ENCODE data around the gene DDX10.

The DDX10 gene

GRCh38 chr11:108836541-108836940, 171.7 kb downstream of the DDX10 start:
- DNase-seq: no peak

DNA sequence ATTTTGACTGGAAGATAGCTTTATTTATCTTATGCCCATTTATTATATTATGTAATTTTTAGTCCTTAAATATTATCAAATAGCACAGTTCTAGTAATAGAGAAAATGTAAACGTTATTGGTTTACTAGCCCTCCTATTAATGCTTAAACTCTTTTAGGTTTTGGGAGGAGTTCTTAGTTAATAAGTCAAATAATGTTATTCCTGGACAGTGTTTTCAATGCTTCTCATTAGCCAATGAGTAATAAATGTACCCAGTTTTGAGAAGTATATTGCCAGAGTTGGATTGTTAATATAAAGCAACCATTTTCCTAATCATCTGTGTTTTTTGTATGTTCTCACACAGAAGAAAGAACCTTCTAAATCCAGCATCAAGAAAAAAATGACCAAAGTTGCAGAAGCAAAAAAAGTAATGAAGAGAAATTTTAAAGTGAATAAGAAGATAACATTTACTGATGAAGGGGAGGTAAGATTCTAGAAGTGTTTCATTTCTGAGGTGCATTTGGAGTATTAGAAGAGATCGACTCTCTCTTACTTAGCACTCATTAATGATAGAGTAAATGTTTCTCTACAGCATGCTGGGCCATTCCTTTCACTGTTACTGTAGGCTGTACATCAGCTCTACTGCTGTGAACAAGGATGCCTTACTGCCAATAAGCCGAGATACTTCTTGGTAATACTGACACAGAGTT, 173.4 kb downstream of the DDX10 start:
- no peak for DNase-seq

GRCh38 chr11:108838792-108839105, 173.9 kb downstream of the DDX10 start:
- no peak for DNase-seq

GRCh38 chr11:108846009-108846408, 181.1 kb downstream of the DDX10 start:
- DNase-seq: no peak

DNA sequence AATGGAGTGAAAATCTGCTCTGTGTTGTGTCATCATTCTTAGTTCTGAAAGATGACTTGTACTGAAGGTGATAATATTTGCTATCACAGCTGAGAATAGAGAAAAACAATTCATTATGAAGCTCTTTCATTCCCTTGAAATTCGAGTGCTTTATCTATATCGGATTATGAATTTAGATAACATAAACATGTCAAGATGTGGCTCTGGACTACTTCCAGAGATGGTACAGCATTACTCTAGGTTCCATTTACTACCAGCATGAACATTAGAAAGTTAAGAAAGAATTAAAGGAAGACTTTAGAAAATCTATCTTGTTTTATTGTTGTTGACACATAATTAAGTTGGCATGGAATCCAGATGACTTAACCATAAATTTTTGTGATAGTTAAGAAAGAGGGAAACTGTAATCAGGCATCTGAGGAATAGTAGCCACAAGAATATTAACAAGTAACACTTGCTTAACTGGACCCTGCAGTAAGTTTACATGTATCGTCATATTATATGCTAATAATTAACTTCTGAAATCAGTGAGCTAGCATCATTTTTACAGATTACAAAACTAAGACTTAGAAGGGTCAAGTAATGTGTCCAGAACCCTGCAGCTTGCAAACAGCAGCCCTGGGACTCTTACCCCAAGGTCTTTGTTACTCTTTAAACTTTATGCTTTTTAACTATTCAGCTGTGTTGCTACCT, 182.6 kb downstream of the DDX10 start:
- no peak for DNase-seq

- no peak for DNase-seq
Measured at GRCh38 chr11:108851781-108852180, 186.9 kb downstream of the DDX10 start.

DNA sequence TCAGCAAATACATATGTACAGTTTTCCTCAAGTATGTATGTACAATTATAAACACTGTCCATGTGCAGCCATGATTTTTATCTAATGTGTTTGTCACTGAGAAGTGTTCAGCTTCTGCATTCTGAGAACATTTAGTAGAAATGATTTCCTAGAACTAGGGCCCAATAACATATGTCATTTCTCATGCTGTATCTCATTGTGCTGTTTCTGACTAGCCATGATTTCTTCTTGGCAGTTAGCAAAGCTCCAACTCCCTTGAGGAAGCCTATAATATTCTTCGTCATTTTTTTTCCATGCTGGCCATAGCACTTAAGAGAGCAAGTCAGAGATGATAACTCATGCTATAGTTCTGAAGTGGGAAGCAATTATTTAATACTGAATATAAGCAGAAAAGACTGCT, 187.8 kb downstream of the DDX10 start:
- DNase-seq: no peak

DNA sequence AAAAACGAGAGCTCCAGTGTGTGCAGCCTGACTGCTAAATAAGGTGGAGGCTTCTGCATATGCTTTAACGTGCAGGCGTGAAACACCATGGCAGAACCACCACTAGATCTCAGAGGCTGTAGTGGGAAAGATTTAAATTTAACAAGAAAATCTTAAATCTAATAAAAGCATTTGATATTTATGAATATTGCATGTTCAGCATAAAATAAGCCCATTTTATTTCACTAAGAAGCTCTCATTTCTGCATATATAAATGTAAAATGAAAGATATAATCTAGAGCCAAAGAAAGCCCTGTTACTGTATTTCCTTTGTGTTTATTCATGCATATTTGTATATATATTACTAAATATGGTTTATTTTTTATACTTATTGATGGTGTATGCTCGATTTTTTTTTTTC, 188.3 kb downstream of the DDX10 start:
- no peak for DNase-seq

- no peak for DNase-seq
Measured at GRCh38 chr11:108853864-108854263, 189.0 kb downstream of the DDX10 start.

GRCh38 chr11:108854346-108854745, 189.5 kb downstream of the DDX10 start:
- no peak for DNase-seq

- DNase-seq: no peak
Measured at GRCh38 chr11:108857382-108857781, 192.5 kb downstream of the DDX10 start.

- no peak for DNase-seq
Measured at GRCh38 chr11:108858622-108859021, 193.8 kb downstream of the DDX10 start.

DNA sequence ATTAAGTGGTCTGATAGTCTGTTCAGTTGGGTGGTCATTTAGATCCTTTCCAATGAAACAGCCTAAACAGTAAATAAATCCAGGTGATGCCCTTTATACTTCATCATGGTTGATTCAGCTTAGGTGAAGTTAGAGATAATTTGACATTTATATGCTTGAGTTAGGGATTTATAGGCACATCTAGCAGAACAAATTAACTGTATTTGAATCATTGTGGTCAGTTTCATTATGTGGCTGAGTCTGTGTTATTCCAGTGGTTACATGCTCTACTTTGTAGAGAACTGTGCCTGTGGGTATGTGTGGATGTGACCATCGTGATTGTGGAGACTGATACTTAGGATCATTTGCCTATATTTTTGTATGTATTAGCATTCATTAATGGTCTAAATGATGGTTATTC, 194.6 kb downstream of the DDX10 start:
- DNase-seq: peak; percentile 94

- DNase-seq: no peak
Measured at GRCh38 chr11:108863528-108863927, 198.7 kb downstream of the DDX10 start.

DNA sequence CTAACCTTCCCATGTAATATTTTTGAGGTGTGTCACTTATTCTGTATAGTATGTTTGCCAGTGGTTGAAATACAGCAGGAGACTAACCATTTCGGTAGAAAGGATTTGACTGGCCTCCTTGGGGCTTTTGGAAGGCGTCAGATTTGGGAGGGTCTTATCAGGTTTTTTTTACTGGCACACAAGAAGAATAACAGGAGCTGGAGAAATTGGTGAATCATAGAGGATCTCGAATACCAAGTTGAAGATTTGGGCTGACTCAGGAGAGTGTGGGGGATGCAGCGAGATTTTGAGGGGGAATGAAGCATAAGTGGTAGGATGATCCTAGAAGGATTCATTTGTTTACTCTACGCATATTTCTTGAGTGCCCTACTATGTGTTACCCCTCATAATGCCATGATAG, 200.5 kb downstream of the DDX10 start:
- no peak for DNase-seq

DNA sequence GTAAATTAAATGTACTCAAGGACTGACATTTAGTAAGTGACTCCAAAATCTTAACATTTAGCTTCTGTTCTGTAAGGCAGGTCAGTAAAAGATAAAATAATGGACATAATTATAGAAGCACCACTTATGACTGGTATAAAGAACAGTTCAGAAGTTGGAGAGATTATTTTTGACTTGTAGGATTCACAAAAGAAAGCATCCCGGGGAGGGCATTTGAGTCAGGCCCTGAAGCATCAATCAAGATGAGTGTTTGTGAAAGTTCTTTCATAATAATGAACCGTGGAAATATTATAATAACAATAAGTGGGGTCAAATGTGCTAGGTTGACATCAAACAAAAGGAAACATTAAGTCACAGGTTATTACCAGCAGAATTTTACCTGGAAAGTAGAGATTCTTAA, 201.9 kb downstream of the DDX10 start:
- DNase-seq: no peak

DNA sequence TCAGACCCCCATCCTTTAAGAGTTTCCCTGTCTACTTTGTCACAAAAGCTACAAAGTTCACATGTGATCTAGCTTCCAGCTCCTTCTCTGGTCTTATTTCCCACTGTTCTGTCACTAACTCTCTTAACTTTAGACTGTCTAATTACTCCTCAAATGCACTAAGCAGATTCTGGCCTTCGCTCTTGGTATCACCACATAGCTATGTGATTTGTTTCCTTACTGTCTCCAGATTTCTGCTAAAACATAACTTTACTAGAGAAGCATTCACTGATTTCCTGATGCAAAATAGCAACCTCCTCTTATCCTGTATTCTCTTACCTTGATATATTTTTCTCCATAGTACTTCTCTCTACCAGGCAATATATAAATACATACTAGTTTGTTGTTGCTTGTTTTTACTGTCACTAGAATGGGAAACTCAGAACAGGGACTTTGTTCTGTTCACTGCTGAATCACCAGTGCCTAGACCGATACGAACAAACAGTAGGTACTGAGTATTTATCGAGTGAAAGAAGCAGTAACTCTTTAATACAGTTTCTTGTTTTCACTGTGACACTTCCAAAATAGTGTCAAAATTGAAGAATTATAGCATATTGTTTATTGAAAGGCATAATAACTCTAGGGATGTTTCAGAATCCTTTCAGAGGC, 205.6 kb downstream of the DDX10 start:
- DNase-seq: no peak

- peak; percentile 66 for DNase-seq
Measured at GRCh38 chr11:108871152-108871551, 206.3 kb downstream of the DDX10 start.

DNA sequence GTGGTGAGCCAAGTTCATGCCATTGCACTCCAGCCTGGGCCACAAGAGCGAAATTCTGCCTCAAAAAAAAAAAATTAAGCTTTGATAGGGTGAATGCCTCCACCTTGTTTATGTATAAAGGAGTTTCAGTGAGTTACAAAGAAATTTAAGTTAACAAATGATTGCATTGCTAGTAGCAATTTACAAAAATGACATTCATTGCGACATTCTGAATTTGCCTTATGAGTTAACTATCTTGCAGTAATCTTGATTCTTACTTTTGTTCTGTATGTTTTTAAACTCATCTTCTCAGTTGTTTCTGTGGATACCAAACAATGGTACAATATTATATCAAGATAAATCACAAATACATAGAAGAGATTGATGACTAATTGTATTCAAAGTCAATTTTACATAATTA, 207.0 kb downstream of the DDX10 start:
- no peak for DNase-seq

DNA sequence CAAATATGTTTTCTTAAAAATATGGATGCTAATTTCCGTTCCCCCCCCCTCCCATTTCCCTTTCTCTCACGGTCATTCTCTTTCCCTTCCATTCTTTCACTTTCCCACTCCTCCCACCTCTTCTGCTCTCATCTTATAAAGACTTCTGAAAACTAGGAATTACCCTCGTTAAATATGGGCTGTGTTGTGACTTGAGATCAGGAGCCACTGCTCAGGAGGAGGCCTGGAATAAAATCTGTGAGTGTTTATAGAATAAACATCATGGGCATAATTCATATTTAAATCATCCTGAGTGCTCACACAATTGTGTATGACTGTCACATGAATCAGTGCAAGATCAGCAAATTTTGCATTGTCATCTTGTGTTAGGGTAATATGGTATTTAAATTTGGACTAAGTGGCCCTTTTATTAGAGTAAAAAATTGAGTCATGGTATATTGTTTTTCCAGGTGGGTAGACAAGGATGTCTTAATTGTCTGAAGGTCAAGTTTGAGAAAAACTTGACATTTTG, 208.0 kb downstream of the DDX10 start:
- DNase-seq: no peak

- DNase-seq: no peak
Measured at GRCh38 chr11:108873310-108873709, 208.4 kb downstream of the DDX10 start.

DNA sequence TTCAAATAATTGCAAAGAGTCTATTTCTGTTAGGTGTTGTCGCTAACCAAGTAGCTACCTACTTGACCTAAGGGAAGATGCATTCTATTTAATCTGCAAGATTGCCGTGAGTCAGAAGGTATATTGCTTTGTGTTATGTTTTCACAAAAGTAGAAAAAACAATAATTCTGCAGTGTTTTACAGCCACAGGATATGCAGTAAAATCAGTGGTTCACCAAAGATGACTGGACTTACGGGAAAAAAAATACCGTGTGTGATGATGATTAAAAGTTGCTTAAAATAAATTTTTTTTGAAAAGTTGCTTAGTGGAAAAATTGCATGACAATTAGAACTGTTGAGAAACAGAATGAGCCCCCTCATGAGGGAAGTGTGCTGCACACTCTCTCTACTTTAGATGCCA, 209.1 kb downstream of the DDX10 start:
- DNase-seq: no peak

- no peak for DNase-seq
Measured at GRCh38 chr11:108875134-108875533, 210.3 kb downstream of the DDX10 start.

DNA sequence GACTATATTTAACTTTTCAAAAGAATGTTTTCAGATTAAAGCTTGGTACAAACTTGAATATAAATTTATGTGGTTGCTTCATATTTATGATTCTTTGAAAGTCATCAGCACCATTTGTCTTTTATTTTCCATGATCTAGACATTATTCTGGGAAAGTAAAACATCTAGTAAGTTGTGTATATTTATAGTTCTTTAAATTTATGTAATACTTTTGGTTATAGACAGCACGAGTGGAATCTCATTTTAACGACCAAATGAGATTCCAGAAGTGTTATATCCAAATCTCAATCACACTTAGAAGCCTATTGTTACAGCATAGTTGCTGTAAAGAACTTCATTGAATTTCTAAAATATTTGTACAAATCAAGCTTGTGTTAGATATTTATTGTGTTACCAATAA, 212.3 kb downstream of the DDX10 start:
- no peak for DNase-seq
